Fibroblast of mammary gland (primary cell): ENCODE data around the gene ATP13A5.

Experiments used
- DNase-seq: peaks from one replicate; pipeline ENCODE4 v3.0.0-alpha.2; 2010; ENCODE audit warnings: low read depth
- H3K4me3 ChIP-seq: 2 replicates; pipeline ENCODE4 v1.5.1; 2011; ENCODE audit warnings: low read depth, mild to moderate bottlenecking, low read length, moderate library complexity; ENCODE audit not compliant: control insufficient read depth
- CTCF ChIP-seq: conservative IDR thresholded peaks from 2 replicates; pipeline ENCODE4 v1.5.1; 2011; ENCODE audit warnings: low read depth, low read length, inconsistent platforms; ENCODE audit not compliant: control insufficient read depth, insufficient read depth

ATP13A5 gene

GRCh38 chr3:193240436-193240849 lies 138.1 kb downstream of the ATP13A5 start:
- DNase-seq: no peak
- peak overlapping the region; percentile 44 for H3K4me3 ChIP-seq
- TF ChIP-seq CTCF: no peak

GRCh38 chr3:193237030-193237429 lies 141.5 kb downstream of the ATP13A5 start:
- DNase-seq: no peak
- TF ChIP-seq CTCF: no peak
- no peak overlapping the region for H3K4me3 ChIP-seq

GRCh38 chr3:193236599-193236998 lies 142.0 kb downstream of the ATP13A5 start:
- DNase-seq: no peak
- no peak overlapping the region for H3K4me3 ChIP-seq
- TF ChIP-seq CTCF: no peak

- DNase-seq: no peak
- TF ChIP-seq CTCF: no peak
- no peak overlapping the region for H3K4me3 ChIP-seq
Observed at GRCh38 chr3:193231201-193231600, 147.4 kb downstream of the ATP13A5 start.

- H3K4me3 ChIP-seq: no peak overlapping the region
- no peak for TF ChIP-seq CTCF
- DNase-seq: no peak
Observed at GRCh38 chr3:193230610-193231009, 147.9 kb downstream of the ATP13A5 start.

- H3K4me3 ChIP-seq: no peak overlapping the region
- TF ChIP-seq CTCF: no peak
- no peak for DNase-seq
Observed at GRCh38 chr3:193229851-193230420, 148.6 kb downstream of the ATP13A5 start.

GRCh38 chr3:193228206-193228605 lies 150.3 kb downstream of the ATP13A5 start:
- no peak for DNase-seq
- H3K4me3 ChIP-seq: no peak overlapping the region
- TF ChIP-seq CTCF: no peak
